ENCODE results near the gene PRPF38B. TPM values are rescaled to one million over a fixed set of nuclear protein-coding genes. Genes with fewer than 3 reads are reported as not detected.
A peak's percentile ranks its signal among the peaks of the same experiment; 100 is the strongest.

Gene PRPF38B
- total and polyA plus RNA-seq, 2 of the 4 experiments (the other 2 are of a cell fraction), result 9.0 to 19.3 TPM

GRCh38 chr1:108747171-108747850, 55.2 kb downstream of the PRPF38B start:
- Histone ChIP-seq H3K9me3 (ENCODE audit: control insufficient read depth, insufficient read depth, low read length) (no peaks in the 10 kb centered on the region), H2BK20ac (ENCODE audit: low read depth, low read length) (no peak overlapping the region), H3K23ac (ENCODE audit: low read depth, low read length) (peak overlapping the region; percentile 59), H3K27ac (ENCODE audit: insufficient read depth, low read length) (peak overlapping the region; percentile 86), H3K27me3 (ENCODE audit: control insufficient read depth, insufficient read depth, low read length) (peaks cover under 1% of the 10 kb centered on the region; the same call in 1 of the 2 replicates), H2AFZ (replicated peaks; ENCODE audit: low read length, poor library complexity) (peak overlapping the region; percentile 91), H3K9me1 (ENCODE audit: insufficient read depth, low read length) (0 out of 2 replicates have a peak, but pooled peaks cover 2% of the 10 kb centered on the region), H3K4me1 (ENCODE audit: control insufficient read depth, insufficient read depth, low read length) (no peaks in the 10 kb centered on the region), H4K20me1 (ENCODE audit: insufficient read depth, low read length) (peaks cover 6% of the 10 kb centered on the region; the same call in 1 of the 2 replicates), H2AK9ac (replicated peaks; ENCODE audit: low read depth, low read length, poor library complexity) (peak overlapping the region; percentile 96), H3K4me2 (ENCODE audit: low read depth, low read length) (peak overlapping the region; percentile 79), H2BK15ac (ENCODE audit: low read depth, low read length) (no peak overlapping the region), H3K14ac (replicated peaks; ENCODE audit: low read depth, low read length) (peak overlapping the region; percentile 46; the same call in 1 of the 2 replicates), H3K4me3 (ENCODE audit: insufficient read depth, low read depth, low read length) (peak overlapping the region; percentile 76), H4K91ac (ENCODE audit: insufficient read depth, low read depth, low read length) (peak overlapping the region; percentile 78), H3K79me1 (ENCODE audit: low read depth in 1 of 2, low read length in 2 of 2) (peaks cover 18 to 30% of the 10 kb centered on the region in 2 experiments; a peak in 3 of 4 replicates), H4K8ac (ENCODE audit: low read depth in 2 of 2, low read length in 2 of 2) (peak overlapping the region; percentile 27 to 80), H2AK5ac (ENCODE audit: low read depth, low read length) (no peak overlapping the region), H3K56ac (ENCODE audit: extremely low read depth, insufficient read depth, low read length) (peak overlapping the region; percentile 94), H3K36me3 (ENCODE audit: control insufficient read depth, insufficient read depth, low read length) (peaks cover 4% of the 10 kb centered on the region), H2BK120ac (ENCODE audit: low read depth, low read length) (no peak overlapping the region), H2BK5ac (ENCODE audit: low read depth, low read length, poor library complexity, severe bottlenecking) (peak overlapping the region; percentile 85), H4K5ac (ENCODE audit: low read depth, low read length) (peak overlapping the region; percentile 76), H3K4ac (ENCODE audit: low read depth, low read length) (peak overlapping the region; percentile 78), H3K18ac (ENCODE audit: low read depth, low read length) (peak overlapping the region; percentile 68), H3K9ac (ENCODE audit: low read depth, low read length) (peak overlapping the region; percentile 86)
- ATAC-seq (ENCODE audit: low read depth) (peak; percentile 80), DNase-seq (peak; percentile 84)
- dilution Hi-C loops (cut with HindIII; ENCODE audit: low sequenced_read_pairs, unreplicated experiment), result no loop called here
- CTCF ChIA-PET, result no interaction called here
- in situ Hi-C loops (cut with MboI; ENCODE audit: low sequenced_read_pairs), result loop anchor here (5.0 kb wide), 1 partner anchor 55 kb away; the partner anchor contains the start of gene PRPF38B
- TF ChIP-seq POLR2A (IDR thresholded peaks at IDR 0.05; ENCODE audit: low read depth, low read length) (peak; percentile 75; the same call in 1 of the 2 replicates), USF2 (IDR thresholded peaks at IDR 0.05; ENCODE audit: low read depth, low read length) (0 out of 2 replicates have a peak, but pooled peaks have one; percentile 1), CHD1 (IDR thresholded peaks at IDR 0.05; ENCODE audit: low read depth, low read length) (no peak; the same call in 1 of the 2 replicates), MAZ (IDR thresholded peaks at IDR 0.05; ENCODE audit: borderline replicate concordance, low read depth, low read length) (peak; percentile 71; the same call in 1 of the 2 replicates), CTCF (conservative IDR thresholded peaks at IDR 0.05; ENCODE audit: low read depth, low read length) (no peak), MAFK (IDR thresholded peaks at IDR 0.05; ENCODE audit: low read depth, low read length) (peak; percentile 55)
- 0% methylated on average over 4 of the region's 15 CpGs; no CpG with 5 or more reads in 1 of the 2 experiments for WGBS, 2 experiments (ENCODE audit: extremely low coverage in 2 of 2, insufficient read length in 1 of 2)
- BruUV-seq (replicated peaks), result TSS peak; percentile 62
- POLR2A ChIA-PET (ENCODE audit: unreplicated experiment), result interaction anchor here (0.6 to 0.7 kb wide), 3 partner anchors 92 to 624 kb away, joined by 3 read pairs; no protein-coding TSS in a partner anchor
- intact Hi-C loops (cut with micrococcal nuclease), result loop anchor here (2.0 kb wide), 2 partner anchors 25 to 149 kb away; no protein-coding TSS in a partner anchor

Measured in IMR-90 (cell line).